ENCODE data around the gene RMND1. TPM values are rescaled to one million over a fixed set of nuclear protein-coding genes. Genes with fewer than 3 reads are reported as not detected.

The RMND1 gene
- total RNA-seq, 3 donors from 2014 or later: 16.5 to 25.6 (median 21.0) TPM

DNA sequence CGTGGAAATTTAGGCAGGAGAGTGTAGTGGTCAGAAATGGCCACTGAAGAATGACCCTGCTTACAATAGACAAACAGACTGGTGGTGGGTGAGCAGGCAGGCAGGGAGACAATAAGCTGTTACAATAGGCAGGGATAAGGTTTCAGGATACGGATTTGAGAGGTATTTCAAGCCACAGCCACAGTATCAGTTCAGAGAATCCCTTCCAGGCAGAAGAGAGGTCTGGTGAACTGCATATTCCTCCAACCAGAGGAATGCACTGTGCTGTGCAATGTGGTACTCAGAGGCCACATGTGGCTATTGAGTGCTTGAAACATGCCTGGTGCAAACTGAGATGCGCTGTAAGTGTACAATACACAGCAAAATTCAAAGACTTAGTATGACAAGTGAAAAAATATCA is 20.6 kb downstream of the RMND1 start:
- DNase-seq (no peak), ATAC-seq (no peak)
- intact Hi-C loops (cut with DNase I, micrococcal nuclease): no loop called here
- TF ChIP-seq CTCF (IDR thresholded peaks at IDR 0.05): no peak
- Histone ChIP-seq H3K4me3 (no peak overlapping the region), H3K4me1 (ENCODE audit: low read depth) (no peaks in the 10 kb centered on the region), H3K36me3 (ENCODE audit: low read depth) (no peaks in the 10 kb centered on the region), H3K9me3 (no peaks in the 10 kb centered on the region)

DNA sequence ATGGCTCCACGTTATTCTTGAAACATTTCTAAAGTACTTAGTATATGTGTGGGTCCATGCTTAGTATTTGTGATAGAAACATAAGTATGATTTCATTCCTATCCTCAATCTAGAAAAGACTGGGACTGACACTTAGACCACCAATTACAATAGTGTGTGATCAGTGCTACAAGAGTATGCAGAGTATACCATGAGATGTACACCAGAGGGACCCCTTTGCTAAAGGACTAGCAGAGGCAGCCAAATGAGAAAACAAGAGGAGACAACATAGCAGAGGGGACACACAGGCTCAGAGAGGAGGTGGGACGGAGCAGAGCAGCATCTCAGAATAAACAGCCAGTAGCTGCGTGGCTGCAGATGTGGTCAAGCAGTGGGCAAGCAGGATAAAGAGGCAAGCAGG is 21.0 kb downstream of the RMND1 start:
- no peaks in the 10 kb centered on the region for H3K4me1 ChIP-seq (ENCODE audit: low read depth)
- no peak overlapping the region for H3K4me3 ChIP-seq
- ATAC-seq (no peak), DNase-seq (no peak)
- no peaks in the 10 kb centered on the region for H3K36me3 ChIP-seq (ENCODE audit: low read depth)
- TF ChIP-seq CTCF (IDR thresholded peaks at IDR 0.05): no peak
- no peaks in the 10 kb centered on the region for H3K9me3 ChIP-seq
- intact Hi-C loops (cut with DNase I, micrococcal nuclease): no loop called here

- no peaks in the 10 kb centered on the region for H3K4me1 ChIP-seq (ENCODE audit: low read depth)
- no peaks in the 10 kb centered on the region for H3K9me3 ChIP-seq
- ATAC-seq (no peak), DNase-seq (no peak)
- intact Hi-C loops (cut with DNase I, micrococcal nuclease): no loop called here
- H3K36me3 ChIP-seq (ENCODE audit: low read depth): no peaks in the 10 kb centered on the region
- TF ChIP-seq CTCF (IDR thresholded peaks at IDR 0.05): no peak
- H3K4me3 ChIP-seq: no peak overlapping the region
Observed at GRCh38 chr6:151428093-151428735, 23.7 kb downstream of the RMND1 start.

- TF ChIP-seq CTCF (IDR thresholded peaks at IDR 0.05): no peak
- intact Hi-C loops (cut with DNase I, micrococcal nuclease): no loop called here
- Histone ChIP-seq H3K36me3 (ENCODE audit: low read depth) (no peaks in the 10 kb centered on the region), H3K4me1 (ENCODE audit: low read depth) (no peaks in the 10 kb centered on the region), H3K4me3 (no peak overlapping the region), H3K9me3 (no peaks in the 10 kb centered on the region)
- ATAC-seq: peak; percentile 84
- DNase-seq: no peak
Observed at GRCh38 chr6:151425561-151425960, 26.4 kb downstream of the RMND1 start.

GRCh38 chr6:151422981-151423380 is 28.9 kb downstream of the RMND1 start:
- no peak for ATAC-seq

More at GRCh38 chr6:151422981-151423380, 28.9 kb downstream of the RMND1 start:
- H3K4me1 ChIP-seq (ENCODE audit: low read depth): no peaks in the 10 kb centered on the region
- DNase-seq: no peak
- TF ChIP-seq CTCF (IDR thresholded peaks at IDR 0.05): no peak
- H3K9me3 ChIP-seq: no peaks in the 10 kb centered on the region
- no peak overlapping the region for H3K4me3 ChIP-seq
- H3K36me3 ChIP-seq (ENCODE audit: low read depth): no peaks in the 10 kb centered on the region
- intact Hi-C loops (cut with DNase I, micrococcal nuclease): no loop called here
